Peyer's patch (tissue), 4 donors: ENCODE results near the gene KIAA1614.

ENCODE experiments used
- CTCF ChIP-seq, 6 experiments: fragments of 450-650 bp in 4 of 6; fragments of 200-600 bp in 2 of 6; sonication (generic) in 1 of 6; IDR thresholded peaks; one replicate each; pipeline ENCODE4 v1.5.1; 2017 to 2019; ENCODE audit warnings: antibody characterized with exemption in 6 of 6, mild to moderate bottlenecking in 3 of 6, moderate library complexity in 1 of 6
- POLR2A ChIP-seq, 2 donors: fragments of 450-650 bp; IDR thresholded peaks; one replicate each; pipeline ENCODE4 v1.5.1; 2017; ENCODE audit warnings: antibody characterized with exemption in 2 of 2, mild to moderate bottlenecking in 2 of 2, moderate library complexity in 2 of 2

DNA sequence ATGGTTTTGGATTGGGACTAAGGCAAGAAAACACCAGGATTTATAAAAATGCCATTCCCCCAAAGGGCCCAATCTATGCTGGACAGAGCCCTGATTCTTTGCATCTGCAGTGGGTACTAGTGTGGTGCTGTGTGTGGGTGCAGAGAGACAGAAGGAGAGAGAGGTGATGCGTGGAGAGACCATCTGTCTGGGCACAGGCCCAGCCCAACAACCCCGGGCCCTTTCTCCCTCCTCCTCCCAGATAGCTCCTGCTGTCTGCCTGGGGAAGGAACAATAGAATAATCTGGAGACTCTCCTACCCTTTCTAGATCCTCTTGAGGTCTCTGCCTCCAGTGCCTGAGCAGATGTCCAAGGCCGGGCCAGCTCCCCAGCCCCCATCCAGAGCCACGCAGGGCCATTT lies 15.1 kb downstream of the KIAA1614 start:
- TF ChIP-seq CTCF (IDR thresholded peaks at IDR 0.05) = no peak
- no peak for TF ChIP-seq POLR2A (IDR thresholded peaks at IDR 0.05)
